Breast epithelium (tissue), 4 donors: ENCODE results near the gene FBLN1. TPM values are rescaled to one million over a fixed set of nuclear protein-coding genes. Genes with fewer than 3 reads are reported as not detected.
A peak's percentile ranks its signal among the peaks of the same experiment; 100 is the strongest.

Source experiments
- DNase-seq, 2 donors: peaks; one replicate each; pipeline ENCODE4 v3.0.0-alpha.2; 2019; ENCODE audit warnings: low spot score in 2 of 2
- H3K27ac ChIP-seq, 2 donors: fragments of 200-600 bp; sonication (generic) in 1 of 2; one replicate each; pipeline ENCODE4 v1.5.1; 2016 to 2019; ENCODE audit warnings: mild to moderate bottlenecking in 1 of 2
- H3K27me3 ChIP-seq, 2 donors: fragments of 200-600 bp; sonication (generic) in 1 of 2; one replicate each; pipeline versions ENCODE4 v1.5.1 to v1.6.0; 2017 to 2019; ENCODE audit warnings: control low read depth in 1 of 2, mild to moderate bottlenecking in 1 of 2
- H3K36me3 ChIP-seq: fragments of 200-600 bp; one replicate; pipeline ENCODE4 v1.5.1; 2019
- H3K4me1 ChIP-seq, 2 donors: fragments of 200-600 bp; sonication (generic); one replicate each; pipeline ENCODE4 v1.5.1; 2016 to 2019; ENCODE audit warnings: control low read depth in 1 of 2
- H3K4me3 ChIP-seq, 3 donors: fragments of 200-600 bp; sonication (generic); 1 replicate in 2 of 3; 2 replicates in 1 of 3; pipeline ENCODE4 v1.5.1; 2016 to 2019; ENCODE audit warnings: mild to moderate bottlenecking in 3 of 3, moderate library complexity in 2 of 3
- H3K9me3 ChIP-seq, 2 donors: fragments of 200-600 bp; sonication (generic) in 1 of 2; one replicate each; pipeline ENCODE4 v1.5.1; 2016 to 2019; ENCODE audit warnings: control low read depth in 1 of 2
- POLR2A ChIP-seq: fragments of 450-650 bp; IDR thresholded peaks from one replicate; pipeline ENCODE4 v1.6.1; 2016; ENCODE audit warnings: antibody characterized with exemption, mild to moderate bottlenecking, moderate library complexity
- POLR2AphosphoS5 ChIP-seq, 3 donors: sonication (generic); formaldehyde crosslinking; IDR thresholded peaks; one replicate each; pipeline ENCODE4 v1.6.1; 2017; ENCODE audit warnings: antibody characterized with exemption in 3 of 3
- intact Hi-C: fragments of 100-400 bp; cut with DNase I; formaldehyde crosslinking; loops from one replicate; pipeline ENCODE4 v1.15.1; 2023; ENCODE audit warnings: low total_unique reads
- total RNA-seq, 3 donors: library from RNA; depleted of rRNA; stranded (reverse); fragments of >200 nt; gene quantifications; one replicate each; pipeline ENCODE4 v1.1.0, GENCODE V29; 2016
- TF ChIP-seq, protein P1 (sequence below), 3 donors: fragments of 450-650 bp; IDR thresholded peaks; one replicate each; pipeline ENCODE4 v1.5.1; 2016 to 2017; ENCODE audit warnings: antibody characterized with exemption in 3 of 3, mild to moderate bottlenecking in 3 of 3, moderate library complexity in 3 of 3

The FBLN1 gene
- total RNA-seq, 3 donors from 2014 or later = 115 to 293 (median 267) TPM

DNA sequence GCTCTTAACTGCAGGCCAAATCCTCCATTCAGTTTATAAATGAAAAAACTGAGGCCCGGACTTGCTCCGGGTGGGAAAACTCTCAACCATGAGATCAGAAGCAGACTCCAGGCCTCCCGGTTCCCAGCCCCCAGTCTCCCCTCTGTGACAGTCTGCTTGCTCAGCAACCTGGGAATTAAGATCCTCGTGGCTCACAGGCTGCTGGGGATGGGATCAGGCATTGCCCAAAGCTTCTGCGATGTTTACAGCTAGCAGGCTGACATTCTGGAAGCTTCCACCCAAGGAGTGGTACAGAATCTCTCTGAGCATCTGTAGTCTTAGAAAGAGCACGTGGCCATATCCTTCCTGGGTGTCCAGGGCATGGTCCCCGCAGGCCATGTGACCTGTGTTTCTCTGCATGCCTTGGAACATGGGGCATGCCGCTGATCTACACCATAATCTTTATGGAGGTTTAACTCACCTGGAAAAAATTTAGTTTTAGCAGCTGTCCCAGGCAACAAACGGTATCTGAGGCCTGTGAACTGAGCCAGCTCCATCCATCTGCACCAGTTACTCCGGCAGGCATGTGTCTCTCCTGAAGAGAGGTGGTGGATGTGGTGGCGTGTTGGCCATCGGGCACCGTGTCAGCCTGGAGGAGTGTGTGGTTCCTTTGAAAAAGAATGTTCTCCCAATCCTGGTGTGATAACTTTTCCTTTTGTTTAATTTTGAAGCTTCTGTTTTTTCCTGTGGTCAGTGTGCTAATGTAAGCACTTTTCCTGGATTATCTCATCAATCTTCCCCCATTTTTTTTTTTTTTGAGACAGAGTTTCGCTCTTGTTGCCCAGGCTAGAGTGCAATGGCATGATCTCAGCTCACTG, 7.9 kb downstream of the FBLN1 start:
- intact Hi-C loops = no loop called here
- H3K4me1 ChIP-seq = peaks cover 4 to 7% of the 10 kb centered on the region in 2 donors
- TF ChIP-seq POLR2AphosphoS5 (IDR thresholded peaks at IDR 0.05) = no peak
- TF ChIP-seq, protein P1, sequence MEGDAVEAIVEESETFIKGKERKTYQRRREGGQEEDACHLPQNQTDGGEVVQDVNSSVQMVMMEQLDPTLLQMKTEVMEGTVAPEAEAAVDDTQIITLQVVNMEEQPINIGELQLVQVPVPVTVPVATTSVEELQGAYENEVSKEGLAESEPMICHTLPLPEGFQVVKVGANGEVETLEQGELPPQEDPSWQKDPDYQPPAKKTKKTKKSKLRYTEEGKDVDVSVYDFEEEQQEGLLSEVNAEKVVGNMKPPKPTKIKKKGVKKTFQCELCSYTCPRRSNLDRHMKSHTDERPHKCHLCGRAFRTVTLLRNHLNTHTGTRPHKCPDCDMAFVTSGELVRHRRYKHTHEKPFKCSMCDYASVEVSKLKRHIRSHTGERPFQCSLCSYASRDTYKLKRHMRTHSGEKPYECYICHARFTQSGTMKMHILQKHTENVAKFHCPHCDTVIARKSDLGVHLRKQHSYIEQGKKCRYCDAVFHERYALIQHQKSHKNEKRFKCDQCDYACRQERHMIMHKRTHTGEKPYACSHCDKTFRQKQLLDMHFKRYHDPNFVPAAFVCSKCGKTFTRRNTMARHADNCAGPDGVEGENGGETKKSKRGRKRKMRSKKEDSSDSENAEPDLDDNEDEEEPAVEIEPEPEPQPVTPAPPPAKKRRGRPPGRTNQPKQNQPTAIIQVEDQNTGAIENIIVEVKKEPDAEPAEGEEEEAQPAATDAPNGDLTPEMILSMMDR (IDR thresholded peaks at IDR 0.05) = no peak
- TF ChIP-seq POLR2A = no peak
- H3K36me3 ChIP-seq = no peaks in the 10 kb centered on the region
- no peaks in the 10 kb centered on the region for H3K27me3 ChIP-seq
- peak overlapping the region in 1 of 3 donors; percentile 25 for H3K4me3 ChIP-seq
- peak overlapping the region; percentile 77 to 94 for H3K27ac ChIP-seq
- DNase-seq = no peak
- H3K9me3 ChIP-seq = no peaks in the 10 kb centered on the region

DNA sequence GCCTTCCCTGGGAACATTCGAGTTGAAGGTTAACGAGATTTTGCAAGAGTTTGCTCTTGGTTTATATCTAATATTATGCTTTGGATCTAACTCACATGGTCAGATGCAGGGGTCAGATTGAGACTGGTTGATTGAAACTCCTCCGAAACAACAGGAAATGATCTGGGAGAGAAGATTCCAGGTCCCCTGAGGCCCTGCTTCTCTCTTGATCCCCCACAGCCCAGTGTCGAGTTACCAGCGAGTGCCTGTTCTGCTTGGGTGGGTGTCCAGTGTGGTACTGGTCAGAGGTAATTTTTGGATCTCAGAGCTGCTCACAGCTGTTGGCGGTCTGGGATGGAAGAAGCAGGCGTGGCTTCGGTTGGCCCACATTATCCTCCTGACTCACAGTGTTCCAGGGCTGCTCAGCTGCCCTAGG, 9.2 kb downstream of the FBLN1 start:
- Histone ChIP-seq H3K4me1 (peaks cover 4 to 6% of the 10 kb centered on the region in 2 donors), H3K36me3 (no peaks in the 10 kb centered on the region), H3K27me3 (no peaks in the 10 kb centered on the region), H3K4me3 (no peak overlapping the region), H3K27ac (peak overlapping the region; percentile 77 to 94), H3K9me3 (no peaks in the 10 kb centered on the region)
- TF ChIP-seq POLR2AphosphoS5 (IDR thresholded peaks at IDR 0.05) = peak; percentile 32 to 76 (median 63)
- TF ChIP-seq POLR2A = no peak
- TF ChIP-seq, protein P1 (IDR thresholded peaks at IDR 0.05) = no peak
- DNase-seq = peak in 1 of 2 donors; percentile 63
- intact Hi-C loops = no loop called here

DNA sequence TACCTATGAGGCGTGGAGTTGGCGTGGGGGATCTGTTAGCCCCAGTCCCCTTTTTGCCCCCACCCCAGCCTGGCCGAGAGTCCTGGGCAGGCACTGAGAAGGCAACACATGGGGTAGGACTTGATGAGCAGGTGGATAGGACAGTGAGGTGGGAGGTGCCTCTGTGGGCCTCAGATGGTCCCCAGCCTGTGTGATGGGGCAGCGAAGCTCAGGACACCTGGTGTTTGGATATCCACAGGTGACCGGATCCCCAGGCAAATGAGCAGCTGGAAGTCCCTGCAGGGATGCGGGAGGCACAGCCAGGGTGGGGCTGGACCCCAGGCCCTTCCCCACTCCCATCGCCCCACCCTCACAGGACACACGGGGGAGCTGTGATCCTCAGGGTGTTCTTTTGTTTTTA, 9.7 kb downstream of the FBLN1 start:
- peak overlapping the region in 1 of 3 donors; percentile 33 for H3K4me3 ChIP-seq
- no peaks in the 10 kb centered on the region for H3K36me3 ChIP-seq
- TF ChIP-seq POLR2AphosphoS5 (IDR thresholded peaks at IDR 0.05) (no peak), POLR2A (no peak)
- TF ChIP-seq, protein P1 (IDR thresholded peaks at IDR 0.05) = no peak
- intact Hi-C loops = no loop called here
- no peak for DNase-seq
- peak overlapping the region; percentile 77 to 94 for H3K27ac ChIP-seq
- H3K27me3 ChIP-seq = no peaks in the 10 kb centered on the region
- peaks cover 4 to 6% of the 10 kb centered on the region in 2 donors for H3K4me1 ChIP-seq
- no peaks in the 10 kb centered on the region for H3K9me3 ChIP-seq

DNA sequence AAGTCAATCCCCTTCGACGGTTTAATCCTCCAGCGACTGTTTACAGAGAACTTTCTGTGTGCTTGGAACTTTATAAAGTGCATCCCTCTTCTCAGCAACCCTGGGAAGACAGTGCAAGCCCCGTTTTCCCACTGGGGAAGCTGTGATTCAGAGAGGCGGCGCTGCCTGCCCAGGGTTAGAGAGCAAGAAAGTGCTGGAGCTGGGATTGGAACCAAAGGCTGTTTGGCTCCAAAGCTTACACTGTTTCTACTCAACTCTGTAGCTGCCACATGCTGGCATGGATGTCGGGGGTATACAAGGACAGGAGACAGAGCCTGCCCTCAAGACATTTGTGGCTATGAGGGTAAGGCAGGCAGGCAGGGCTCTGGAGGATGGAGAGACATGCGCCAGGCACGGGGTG, 13.0 kb downstream of the FBLN1 start:
- no peak overlapping the region for H3K4me3 ChIP-seq
- TF ChIP-seq POLR2AphosphoS5 (IDR thresholded peaks at IDR 0.05) (no peak), POLR2A (no peak)
- TF ChIP-seq, protein P1 (IDR thresholded peaks at IDR 0.05) = no peak
- no peaks in the 10 kb centered on the region for H3K27me3 ChIP-seq
- DNase-seq = no peak
- peak overlapping the region in 1 of 2 donors; percentile 94 for H3K27ac ChIP-seq
- intact Hi-C loops = no loop called here
- H3K36me3 ChIP-seq = no peaks in the 10 kb centered on the region
- H3K9me3 ChIP-seq = no peaks in the 10 kb centered on the region
- H3K4me1 ChIP-seq = peaks cover 4 to 6% of the 10 kb centered on the region in 2 donors

DNA sequence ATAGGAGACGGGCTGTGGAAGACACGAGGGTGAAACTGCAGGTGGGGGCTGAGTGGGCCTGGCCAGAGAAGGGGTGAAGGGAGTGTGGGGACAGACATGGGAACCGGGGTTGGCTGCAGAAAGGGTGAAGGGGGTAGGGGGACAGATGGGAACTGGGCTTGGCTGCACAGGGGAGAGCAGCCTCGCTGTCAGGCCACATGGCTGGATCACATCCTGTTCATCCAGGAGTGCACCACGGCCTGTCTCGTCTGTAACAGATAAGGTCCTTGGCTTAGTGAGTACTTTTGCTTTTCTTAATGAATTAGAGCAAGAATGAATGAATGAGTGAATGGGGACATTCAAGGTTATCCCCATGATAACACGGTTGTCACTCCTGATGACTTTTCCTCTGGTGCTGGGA, 13.5 kb downstream of the FBLN1 start:
- DNase-seq = no peak
- Histone ChIP-seq H3K4me3 (no peak overlapping the region), H3K4me1 (peaks cover 4 to 6% of the 10 kb centered on the region in 2 donors), H3K27ac (peak overlapping the region in 1 of 2 donors; percentile 94), H3K9me3 (no peaks in the 10 kb centered on the region), H3K27me3 (no peaks in the 10 kb centered on the region), H3K36me3 (no peaks in the 10 kb centered on the region)
- TF ChIP-seq POLR2A (no peak), POLR2AphosphoS5 (IDR thresholded peaks at IDR 0.05) (no peak)
- TF ChIP-seq, protein P1 (IDR thresholded peaks at IDR 0.05) = no peak
- intact Hi-C loops = no loop called here
